Sigmoid colon (tissue), 7 donors: ENCODE measurements around the gene RASSF5. TPM values are rescaled to one million over a fixed set of nuclear protein-coding genes. Genes with fewer than 3 reads are reported as not detected.

Experiments used
- DNase-seq: peaks from one replicate; pipeline ENCODE4 v3.0.0-alpha.2; 2019
- H3K27ac ChIP-seq, 4 donors: fragments of 200-600 bp; sonication (generic); one replicate each; pipeline ENCODE4 v1.5.1; 2016 to 2019; ENCODE audit warnings: mild to moderate bottlenecking in 1 of 4
- H3K27me3 ChIP-seq, 3 donors: fragments of 200-600 bp; sonication (generic); one replicate each; pipeline ENCODE4 v1.5.1; 2019; ENCODE audit warnings: mild to moderate bottlenecking in 1 of 3
- H3K36me3 ChIP-seq, 4 donors: fragments of 200-600 bp; sonication (generic); one replicate each; pipeline ENCODE4 v1.5.1; 2016 to 2019
- H3K4me1 ChIP-seq, 4 donors: fragments of 200-600 bp; sonication (generic); one replicate each; pipeline ENCODE4 v1.5.1; 2017 to 2019
- H3K4me3 ChIP-seq, 4 donors: fragments of 200-600 bp; sonication (generic); one replicate each; pipeline ENCODE4 v1.5.1; 2017 to 2019; ENCODE audit warnings: mild to moderate bottlenecking in 2 of 4, moderate library complexity in 1 of 4
- H3K9me3 ChIP-seq, 4 donors: fragments of 200-600 bp in 3 of 4; sonication (generic) in 3 of 4; one replicate each; pipeline versions ENCODE4 v1.5.1 to v1.6.1; 2013 to 2019
- CTCF ChIP-seq, 4 experiments: fragments of 450-650 bp in 3 of 4; fragments of 200-600 bp in 1 of 4; IDR thresholded peaks; one replicate each; pipeline ENCODE4 v1.5.1; 2016 to 2019; ENCODE audit warnings: antibody characterized with exemption in 4 of 4, mild to moderate bottlenecking in 3 of 4, moderate library complexity in 2 of 4
- EP300 ChIP-seq, 4 donors: sonication (generic); formaldehyde crosslinking; IDR thresholded peaks; one replicate each; pipeline ENCODE4 v1.6.1; 2017; ENCODE audit warnings: antibody characterized with exemption in 4 of 4
- POLR2A ChIP-seq, 2 donors: fragments of 450-650 bp; IDR thresholded peaks; one replicate each; pipeline ENCODE4 v1.6.1; 2016; ENCODE audit warnings: antibody characterized with exemption in 2 of 2, mild to moderate bottlenecking in 2 of 2, moderate library complexity in 2 of 2
- POLR2AphosphoS5 ChIP-seq, 4 donors: sonication (generic); formaldehyde crosslinking; IDR thresholded peaks; one replicate each; pipeline ENCODE4 v1.6.1; 2017; ENCODE audit warnings: antibody characterized with exemption in 4 of 4
- WGBS, 2 donors: extraction: QIAGEN DNeasy Blood & Tissue Kit; methylation state at CpG; one replicate each; pipeline ENCODE4 v1.1.7; 2013; 5-methylcytosine and 5-hydroxymethylcytosine counted together
- intact Hi-C: fragments of 100-400 bp; cut with DNase I; formaldehyde crosslinking; loops from one replicate; pipeline ENCODE4 v1.15.1; 2023
- polyA plus RNA-seq, 3 donors: library from polyadenylated mRNA; stranded (reverse); fragments of 200-250 nt; gene quantifications; one replicate each; pipeline ENCODE4 v1.2.3, GENCODE V29; 2013
- total RNA-seq, 4 donors: library from RNA; depleted of rRNA; stranded (reverse); fragments of >200 nt; gene quantifications; one replicate each; pipeline ENCODE4 v1.1.0, GENCODE V29; 2016
- donor health status: healthy with polysubstance abuse.
- donor health status: Bipolar disorder and iron deficiency.
- donor health status: healthy.

The RASSF5 gene
- total and polyA plus RNA-seq, 7 donors: 2.5 to 25.9 (median 4.3) TPM

DNA sequence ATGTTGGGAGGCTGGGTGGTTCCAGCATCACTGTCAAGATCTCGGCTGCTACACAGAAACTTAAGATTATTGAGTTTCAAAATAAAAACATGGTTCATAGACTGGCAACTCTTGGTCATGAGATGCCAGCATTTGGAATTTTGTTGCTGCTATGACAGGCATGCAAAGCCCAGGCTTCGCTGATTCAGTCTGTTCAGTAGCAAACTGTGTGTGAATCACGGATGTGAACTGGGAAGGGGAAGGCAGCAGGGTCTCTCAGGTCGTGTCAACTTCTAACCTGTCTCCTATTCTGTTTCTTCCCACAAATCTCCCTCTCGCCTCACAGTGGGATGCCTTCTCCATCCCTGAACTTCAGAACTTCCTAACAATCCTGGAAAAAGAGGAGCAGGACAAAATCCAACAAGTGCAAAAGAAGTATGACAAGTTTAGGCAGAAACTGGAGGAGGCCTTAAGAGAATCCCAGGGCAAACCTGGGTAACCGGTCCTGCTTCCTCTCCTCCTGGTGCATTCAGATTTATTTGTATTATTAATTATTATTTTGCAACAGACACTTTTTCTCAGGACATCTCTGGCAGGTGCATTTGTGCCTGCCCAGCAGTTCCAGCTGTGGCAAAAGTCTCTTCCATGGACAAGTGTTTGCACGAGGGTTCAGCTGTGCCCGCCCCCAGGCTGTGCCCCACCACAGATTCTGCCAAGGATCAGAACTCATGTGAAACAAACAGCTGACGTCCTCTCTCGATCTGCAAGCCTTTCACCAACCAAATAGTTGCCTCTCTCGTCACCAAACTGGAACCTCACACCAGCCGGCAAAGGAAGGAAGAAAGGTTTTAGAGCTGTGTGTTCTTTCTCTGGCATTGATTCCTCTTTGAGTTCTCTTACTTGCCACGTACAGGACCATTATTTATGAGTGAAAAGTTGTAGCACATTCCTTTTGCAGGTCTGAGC, 79.4 kb downstream of the RASSF5 start:
- Histone ChIP-seq H3K27ac (peak overlapping the region in 3 of 4 donors; percentile 7 to 53 (median 51)), H3K4me1 (peaks cover 0 to 25% (median 16%) of the 10 kb centered on the region in 4 donors), H3K36me3 (peaks cover 2 to 54% (median 8%) of the 10 kb centered on the region in 4 donors), H3K4me3 (no peak overlapping the region), H3K27me3 (no peaks in the 10 kb centered on the region), H3K9me3 (no peaks in the 10 kb centered on the region)
- no peak for DNase-seq
- WGBS, 2 donors: 78 to 82% methylated on average over 13 of the region's 13 CpGs
- intact Hi-C loops: no loop called here
- TF ChIP-seq CTCF (IDR thresholded peaks at IDR 0.05) (no peak), EP300 (IDR thresholded peaks at IDR 0.05) (no peak), POLR2A (IDR thresholded peaks at IDR 0.05) (no peak), POLR2AphosphoS5 (IDR thresholded peaks at IDR 0.05) (no peak)

GRCh38 chr1:206587904-206588303, 80.6 kb downstream of the RASSF5 start:
- Histone ChIP-seq H3K36me3 (peaks cover 12 to 65% (median 19%) of the 10 kb centered on the region in 4 donors), H3K9me3 (no peaks in the 10 kb centered on the region), H3K27ac (peak overlapping the region in 3 of 4 donors; percentile 46 to 53 (median 51)), H3K4me1 (peaks cover 0 to 25% (median 16%) of the 10 kb centered on the region in 4 donors), H3K27me3 (no peaks in the 10 kb centered on the region), H3K4me3 (no peak overlapping the region)
- TF ChIP-seq EP300 (IDR thresholded peaks at IDR 0.05) (no peak), POLR2AphosphoS5 (IDR thresholded peaks at IDR 0.05) (no peak), CTCF (IDR thresholded peaks at IDR 0.05) (no peak), POLR2A (IDR thresholded peaks at IDR 0.05) (no peak)
- intact Hi-C loops: no loop called here
- DNase-seq: no peak
- 94% methylated on average over 14 of the region's 14 CpGs for WGBS, 2 donors

GRCh38 chr1:206588492-206588891, 81.2 kb downstream of the RASSF5 start:
- 80 to 81% methylated on average over 6 of the region's 6 CpGs for WGBS, 2 donors
- intact Hi-C loops: no loop called here

DNA sequence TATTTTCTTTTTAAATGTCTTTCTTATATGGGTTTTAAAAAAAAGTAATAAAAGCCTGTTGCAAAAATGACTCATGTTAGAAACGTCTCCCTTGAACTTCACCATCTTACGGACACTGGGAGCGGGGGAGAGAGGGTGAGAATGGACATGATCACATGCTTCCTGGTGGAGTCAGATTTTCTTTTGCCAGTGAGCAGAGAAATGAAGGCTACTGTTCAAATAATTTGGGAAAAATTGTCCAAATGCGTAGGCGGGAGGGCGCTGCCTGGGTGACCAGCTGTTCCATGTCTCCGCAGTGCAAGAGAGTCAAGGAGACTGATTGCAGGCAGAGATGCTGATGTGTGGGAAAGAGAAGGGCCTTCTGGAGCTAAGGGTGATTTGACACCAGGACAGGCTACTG, 81.9 kb downstream of the RASSF5 start:
- DNase-seq: peak; percentile 75
- Histone ChIP-seq H3K27me3 (no peaks in the 10 kb centered on the region), H3K36me3 (peaks cover 12 to 78% (median 26%) of the 10 kb centered on the region in 4 donors), H3K27ac (peak overlapping the region in 2 of 4 donors; percentile 46 to 53), H3K9me3 (no peaks in the 10 kb centered on the region), H3K4me3 (no peak overlapping the region), H3K4me1 (peaks cover 0 to 25% (median 16%) of the 10 kb centered on the region in 4 donors)
- TF ChIP-seq POLR2AphosphoS5 (IDR thresholded peaks at IDR 0.05) (peak in 3 of 4 donors; percentile 29 to 43 (median 32)), CTCF (IDR thresholded peaks at IDR 0.05) (no peak), EP300 (IDR thresholded peaks at IDR 0.05) (no peak), POLR2A (IDR thresholded peaks at IDR 0.05) (no peak)
- intact Hi-C loops: no loop called here
- WGBS, 2 donors: 75 to 83% methylated on average over 7 of the region's 7 CpGs

More at GRCh38 chr1:206588492-206588891, 81.2 kb downstream of the RASSF5 start:
- H3K36me3 ChIP-seq: peaks cover 12 to 71% (median 23%) of the 10 kb centered on the region in 4 donors
- no peak for TF ChIP-seq POLR2AphosphoS5 (IDR thresholded peaks at IDR 0.05)
- no peak for TF ChIP-seq POLR2A (IDR thresholded peaks at IDR 0.05)
- no peak for TF ChIP-seq EP300 (IDR thresholded peaks at IDR 0.05)
- no peak for TF ChIP-seq CTCF (IDR thresholded peaks at IDR 0.05)
- peaks cover 0 to 25% (median 16%) of the 10 kb centered on the region in 4 donors for H3K4me1 ChIP-seq
- no peaks in the 10 kb centered on the region for H3K9me3 ChIP-seq
- H3K4me3 ChIP-seq: no peak overlapping the region
- no peaks in the 10 kb centered on the region for H3K27me3 ChIP-seq
- H3K27ac ChIP-seq: peak overlapping the region in 3 of 4 donors; percentile 46 to 53 (median 51)
- no peak for DNase-seq
